ENCODE measurements around the gene TTC4. TPM values are rescaled to one million over a fixed set of nuclear protein-coding genes. Genes with fewer than 3 reads are reported as not detected.
A peak's percentile ranks its signal among the peaks of the same experiment; 100 is the strongest.

The TTC4 gene
- total RNA-seq, 1 donor from 2014 or later: 12.7 TPM

- no peak for TF ChIP-seq CTCF (IDR thresholded peaks at IDR 0.05)
- H3K4me3 Mint-ChIP-seq (ENCODE audit: unreplicated experiment): no peak overlapping the region
- no peaks in the 10 kb centered on the region for H3K27me3 Mint-ChIP-seq (ENCODE audit: low read depth)
- DNase-seq (ENCODE audit: low spot score): no peak
- no peaks in the 10 kb centered on the region for H3K9me3 Mint-ChIP-seq (ENCODE audit: low read depth)
- H3K4me1 Mint-ChIP-seq (ENCODE audit: low read depth): no peaks in the 10 kb centered on the region
- H3K27ac Mint-ChIP-seq (ENCODE audit: unreplicated experiment): no peak overlapping the region
- H3K36me3 Mint-ChIP-seq (ENCODE audit: low read depth): no peaks in the 10 kb centered on the region
Measured at GRCh38 chr1:54751426-54751825, 35.8 kb downstream of the TTC4 start.

DNA sequence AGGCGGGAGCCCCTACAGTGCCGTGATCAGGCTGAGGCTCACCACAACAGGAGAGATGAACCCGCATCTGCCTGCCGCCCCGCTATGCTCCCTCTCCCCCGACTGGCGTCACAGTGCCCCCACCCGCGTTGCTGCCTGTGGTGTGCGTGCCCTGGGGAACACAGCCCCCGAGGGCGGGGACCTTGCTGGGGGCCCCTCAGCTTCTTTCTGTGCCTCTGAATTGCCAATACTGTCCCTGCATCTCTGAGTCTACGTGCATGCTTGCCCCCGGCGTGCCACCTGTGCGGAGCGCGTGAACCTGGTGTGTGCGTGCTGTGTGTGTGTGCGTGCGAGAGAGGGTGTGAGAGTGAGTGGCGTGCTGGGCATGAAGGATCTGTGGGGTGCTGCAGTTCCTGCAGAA, 38.4 kb downstream of the TTC4 start:
- Mint-ChIP-seq H3K9me3 (ENCODE audit: low read depth) (no peaks in the 10 kb centered on the region), H3K4me3 (ENCODE audit: unreplicated experiment) (no peak overlapping the region), H3K36me3 (ENCODE audit: low read depth) (no peaks in the 10 kb centered on the region), H3K4me1 (ENCODE audit: low read depth) (no peaks in the 10 kb centered on the region), H3K27me3 (ENCODE audit: low read depth) (no peaks in the 10 kb centered on the region), H3K27ac (ENCODE audit: unreplicated experiment) (no peak overlapping the region)
- no peak for DNase-seq (ENCODE audit: low spot score)
- TF ChIP-seq CTCF (IDR thresholded peaks at IDR 0.05): no peak

DNA sequence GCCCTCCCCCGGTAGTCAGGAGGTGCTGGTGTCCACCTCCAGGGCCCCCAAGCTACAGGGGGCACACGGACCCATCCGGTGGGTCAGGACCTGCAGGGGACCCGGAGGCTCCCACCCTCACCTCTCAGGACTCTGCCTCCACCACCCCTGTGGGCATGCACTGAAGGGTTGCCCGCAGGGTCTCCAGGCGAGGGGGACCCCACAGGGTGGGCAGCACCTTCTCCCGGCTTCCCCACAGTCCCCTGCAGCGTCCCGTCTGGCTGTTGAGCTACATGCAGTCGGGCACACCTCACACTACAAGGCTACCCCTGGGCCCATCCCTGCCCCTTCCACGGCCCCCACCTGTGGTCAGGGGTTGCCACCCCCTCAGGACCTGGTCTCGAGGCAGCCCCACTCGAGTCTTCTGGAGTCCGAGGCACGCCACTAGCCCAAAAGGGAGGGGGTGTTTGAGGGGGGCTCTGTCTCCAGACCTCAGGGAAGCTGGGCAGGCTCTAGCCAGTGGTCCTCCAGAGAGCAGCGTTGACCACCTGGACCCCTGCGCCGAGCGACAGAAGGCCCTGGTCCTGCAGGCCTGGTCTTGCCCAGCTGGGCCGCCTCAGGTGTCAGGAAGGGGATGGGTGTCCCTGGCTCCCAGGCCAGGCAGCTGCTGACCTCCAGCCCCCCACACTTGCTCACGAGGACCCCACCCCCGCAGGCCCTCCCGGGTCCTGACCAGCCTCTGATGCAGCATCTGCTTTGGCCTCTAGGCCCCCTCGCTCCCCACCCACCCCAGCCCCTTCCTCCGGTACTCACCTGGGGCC, 39.0 kb downstream of the TTC4 start:
- Mint-ChIP-seq H3K9me3 (ENCODE audit: low read depth) (no peaks in the 10 kb centered on the region), H3K27ac (ENCODE audit: unreplicated experiment) (no peak overlapping the region), H3K27me3 (ENCODE audit: low read depth) (no peaks in the 10 kb centered on the region), H3K36me3 (ENCODE audit: low read depth) (peaks cover 1% of the 10 kb centered on the region), H3K4me3 (ENCODE audit: unreplicated experiment) (no peak overlapping the region), H3K4me1 (ENCODE audit: low read depth) (no peaks in the 10 kb centered on the region)
- DNase-seq (ENCODE audit: low spot score): peak; percentile 92
- no peak for TF ChIP-seq CTCF (IDR thresholded peaks at IDR 0.05)

GRCh38 chr1:54757833-54758232, 42.2 kb downstream of the TTC4 start:
- no peak for TF ChIP-seq CTCF (IDR thresholded peaks at IDR 0.05)
- no peak overlapping the region for H3K27ac Mint-ChIP-seq (ENCODE audit: unreplicated experiment)
- no peak for DNase-seq (ENCODE audit: low spot score)
- peaks cover under 1% of the 10 kb centered on the region for H3K4me1 Mint-ChIP-seq (ENCODE audit: low read depth)
- no peaks in the 10 kb centered on the region for H3K27me3 Mint-ChIP-seq (ENCODE audit: low read depth)
- H3K36me3 Mint-ChIP-seq (ENCODE audit: low read depth): peaks cover 1% of the 10 kb centered on the region
- H3K4me3 Mint-ChIP-seq (ENCODE audit: unreplicated experiment): no peak overlapping the region
- no peaks in the 10 kb centered on the region for H3K9me3 Mint-ChIP-seq (ENCODE audit: low read depth)

DNA sequence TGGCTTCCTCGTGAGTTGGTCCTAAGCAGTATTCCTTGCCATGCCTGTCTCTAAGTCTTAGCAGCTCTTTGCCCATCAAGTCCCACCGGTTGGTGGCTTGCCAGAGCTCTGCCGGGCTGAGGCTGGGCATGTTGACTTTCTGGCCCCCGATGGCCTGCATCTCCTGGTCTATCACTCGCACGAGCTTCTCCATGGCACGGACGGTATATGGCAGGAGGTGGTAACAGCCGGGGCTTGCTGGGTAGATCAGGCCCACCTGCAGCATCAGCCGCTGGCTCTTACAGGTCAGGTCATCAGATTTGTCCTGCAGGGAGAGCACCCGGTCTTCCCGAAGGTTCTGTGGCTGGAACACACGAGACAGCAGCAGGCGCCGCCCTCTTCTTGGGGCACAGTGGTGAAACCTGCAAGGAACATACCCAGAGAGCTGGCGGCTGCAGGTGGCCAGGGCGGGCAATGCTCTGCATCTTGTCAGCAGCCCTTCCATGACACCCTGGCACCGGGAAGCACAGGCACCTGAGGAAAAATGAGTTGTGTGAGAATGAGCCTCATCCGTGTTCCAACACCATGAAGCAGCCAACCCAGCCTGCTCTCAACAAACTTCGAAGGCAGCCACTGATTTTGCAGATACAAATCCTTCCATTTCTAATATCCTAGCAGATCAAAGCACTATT, 43.2 kb downstream of the TTC4 start:
- no peak for DNase-seq (ENCODE audit: low spot score)
- Mint-ChIP-seq H3K9me3 (ENCODE audit: low read depth) (no peaks in the 10 kb centered on the region), H3K4me1 (ENCODE audit: low read depth) (peaks cover 10% of the 10 kb centered on the region), H3K4me3 (ENCODE audit: unreplicated experiment) (no peak overlapping the region), H3K36me3 (ENCODE audit: low read depth) (peaks cover 1% of the 10 kb centered on the region), H3K27ac (ENCODE audit: unreplicated experiment) (no peak overlapping the region), H3K27me3 (ENCODE audit: low read depth) (no peaks in the 10 kb centered on the region)
- no peak for TF ChIP-seq CTCF (IDR thresholded peaks at IDR 0.05)

Measured in chondrocyte (in vitro differentiated cells).